Nephron (organoid): Measurements from ENCODE around the gene RAB11A.
A peak's percentile ranks its signal among the peaks of the same experiment; 100 is the strongest.

Source experiments
- H3K27ac Mint-ChIP-seq, 3 experiments: 2 replicates each; pipeline ENCODE4 v1.8.0; 2020; ENCODE audit warnings: mixed read lengths in 3 of 3, mild to moderate bottlenecking in 2 of 3, moderate library complexity in 1 of 3
- H3K27me3 Mint-ChIP-seq: 2 replicates; pipeline ENCODE4 v1.8.0; 2021; ENCODE audit warnings: low read depth, mild to moderate bottlenecking, moderate library complexity, mixed read lengths
- H3K36me3 Mint-ChIP-seq: 2 replicates; pipeline ENCODE4 v1.8.0; 2020; ENCODE audit warnings: low read depth, mixed read lengths
- H3K4me1 Mint-ChIP-seq: 2 replicates; pipeline ENCODE4 v1.8.0; 2020; ENCODE audit warnings: mixed read lengths
- H3K4me3 Mint-ChIP-seq, 3 experiments: 2 replicates each; pipeline ENCODE4 v1.8.0; 2020; ENCODE audit warnings: mild to moderate bottlenecking in 3 of 3, mixed read lengths in 3 of 3, moderate library complexity in 2 of 3
- H3K9me3 Mint-ChIP-seq: 2 replicates; pipeline ENCODE4 v1.8.0; 2020; ENCODE audit warnings: mixed read lengths
- TF ChIP-seq, protein P1 (sequence below), 3 experiments: fragments of 200-600 bp; sonication (generic); IDR thresholded peaks; one replicate each; pipeline ENCODE4 v1.5.0; 2021; ENCODE audit warnings: antibody characterized with exemption in 3 of 3; ENCODE audit not compliant: unreplicated experiment in 3 of 3

RAB11A gene

DNA sequence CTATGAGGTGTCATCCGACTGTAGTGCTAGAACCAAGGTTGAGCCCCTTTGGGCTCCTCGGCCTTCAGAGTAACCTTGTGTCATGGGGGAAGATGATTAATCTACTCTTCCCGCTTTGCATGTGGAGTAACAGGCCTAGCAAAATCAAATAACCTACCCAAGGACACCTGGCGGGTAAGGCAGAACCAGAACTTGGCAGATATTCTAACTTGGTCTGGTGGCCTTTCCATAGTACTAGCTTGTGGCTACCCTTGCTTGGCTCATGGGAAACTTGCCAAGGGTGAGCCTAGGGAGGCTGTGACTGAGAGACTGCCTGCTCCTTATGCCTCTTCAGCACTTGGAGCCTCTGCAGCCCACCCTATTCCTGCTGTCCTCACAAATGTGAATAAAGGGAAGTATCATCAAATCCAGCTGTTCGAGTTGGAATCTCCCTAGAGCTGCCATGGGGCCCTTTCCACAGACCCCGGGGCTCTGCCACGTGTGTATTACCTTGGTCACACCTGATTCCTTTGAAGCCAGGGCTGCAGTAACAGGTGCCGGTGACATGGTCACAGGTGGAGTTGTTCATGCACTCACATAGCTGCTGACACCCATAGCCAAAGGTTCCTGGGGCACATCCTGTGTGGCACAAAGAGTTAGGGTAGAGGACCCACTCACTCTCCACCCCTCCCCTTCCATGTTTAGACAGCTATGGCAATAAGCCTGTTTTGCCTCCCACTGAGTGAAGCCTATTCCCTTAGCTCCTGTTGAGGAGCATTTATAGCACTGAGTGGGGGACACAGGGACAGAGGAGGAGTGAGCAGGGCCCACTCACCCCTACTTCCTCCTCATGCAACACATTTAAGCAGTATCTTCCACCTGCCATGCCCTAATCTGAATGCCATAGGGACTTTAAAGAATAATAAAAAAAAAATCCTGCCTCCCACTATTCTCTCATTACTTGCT is 46.0 kb downstream of the RAB11A start:
- Mint-ChIP-seq H3K4me3 (no peak overlapping the region), H3K9me3 (no peaks in the 10 kb centered on the region), H3K27ac (peak overlapping the region in 1 of 3 experiments; percentile 86), H3K36me3 (peaks cover 5% of the 10 kb centered on the region), H3K4me1 (peaks cover 30% of the 10 kb centered on the region), H3K27me3 (no peaks in the 10 kb centered on the region)
- TF ChIP-seq, protein P1, sequence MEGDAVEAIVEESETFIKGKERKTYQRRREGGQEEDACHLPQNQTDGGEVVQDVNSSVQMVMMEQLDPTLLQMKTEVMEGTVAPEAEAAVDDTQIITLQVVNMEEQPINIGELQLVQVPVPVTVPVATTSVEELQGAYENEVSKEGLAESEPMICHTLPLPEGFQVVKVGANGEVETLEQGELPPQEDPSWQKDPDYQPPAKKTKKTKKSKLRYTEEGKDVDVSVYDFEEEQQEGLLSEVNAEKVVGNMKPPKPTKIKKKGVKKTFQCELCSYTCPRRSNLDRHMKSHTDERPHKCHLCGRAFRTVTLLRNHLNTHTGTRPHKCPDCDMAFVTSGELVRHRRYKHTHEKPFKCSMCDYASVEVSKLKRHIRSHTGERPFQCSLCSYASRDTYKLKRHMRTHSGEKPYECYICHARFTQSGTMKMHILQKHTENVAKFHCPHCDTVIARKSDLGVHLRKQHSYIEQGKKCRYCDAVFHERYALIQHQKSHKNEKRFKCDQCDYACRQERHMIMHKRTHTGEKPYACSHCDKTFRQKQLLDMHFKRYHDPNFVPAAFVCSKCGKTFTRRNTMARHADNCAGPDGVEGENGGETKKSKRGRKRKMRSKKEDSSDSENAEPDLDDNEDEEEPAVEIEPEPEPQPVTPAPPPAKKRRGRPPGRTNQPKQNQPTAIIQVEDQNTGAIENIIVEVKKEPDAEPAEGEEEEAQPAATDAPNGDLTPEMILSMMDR (IDR thresholded peaks at IDR 0.05; ENCODE audit: unreplicated experiment in 3 of 3) = no peak

DNA sequence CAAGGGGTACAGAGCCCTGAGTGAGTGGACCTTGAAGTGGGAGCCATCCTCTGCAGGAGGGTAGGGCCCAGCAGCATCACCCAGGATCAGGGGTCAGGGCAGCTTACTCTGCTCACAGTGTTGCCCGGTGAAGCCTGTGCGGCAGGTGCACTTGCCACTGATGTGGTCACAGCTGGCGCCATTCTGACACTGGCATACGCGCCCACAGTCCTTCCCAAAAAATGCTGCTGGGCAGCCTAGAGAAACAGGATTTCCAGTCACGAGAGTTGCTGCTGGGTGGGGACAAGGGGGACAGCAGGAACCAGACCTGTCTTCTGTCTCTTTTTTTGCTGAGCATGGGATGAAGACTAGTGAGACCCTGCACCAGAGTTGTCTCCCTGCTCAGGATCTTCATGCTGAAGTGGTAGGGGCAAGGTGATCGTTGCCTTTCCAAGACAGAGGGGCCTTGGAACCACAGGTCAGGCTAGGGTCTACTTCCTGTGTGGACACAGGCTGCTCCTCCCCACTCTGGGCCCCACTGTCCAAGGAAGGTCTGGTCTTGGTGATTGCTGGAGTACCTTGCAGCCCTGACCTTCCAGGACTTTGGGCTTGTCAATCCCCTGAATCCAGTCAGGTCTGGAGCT is 46.9 kb downstream of the RAB11A start:
- H3K27ac Mint-ChIP-seq = peak overlapping the region in 1 of 3 experiments; percentile 14
- H3K9me3 Mint-ChIP-seq = no peaks in the 10 kb centered on the region
- peaks cover 37% of the 10 kb centered on the region for H3K4me1 Mint-ChIP-seq
- H3K4me3 Mint-ChIP-seq = no peak overlapping the region
- H3K27me3 Mint-ChIP-seq = no peaks in the 10 kb centered on the region
- TF ChIP-seq, protein P1 (IDR thresholded peaks at IDR 0.05; ENCODE audit: unreplicated experiment in 3 of 3) = no peak
- peaks cover 1% of the 10 kb centered on the region for H3K36me3 Mint-ChIP-seq

DNA sequence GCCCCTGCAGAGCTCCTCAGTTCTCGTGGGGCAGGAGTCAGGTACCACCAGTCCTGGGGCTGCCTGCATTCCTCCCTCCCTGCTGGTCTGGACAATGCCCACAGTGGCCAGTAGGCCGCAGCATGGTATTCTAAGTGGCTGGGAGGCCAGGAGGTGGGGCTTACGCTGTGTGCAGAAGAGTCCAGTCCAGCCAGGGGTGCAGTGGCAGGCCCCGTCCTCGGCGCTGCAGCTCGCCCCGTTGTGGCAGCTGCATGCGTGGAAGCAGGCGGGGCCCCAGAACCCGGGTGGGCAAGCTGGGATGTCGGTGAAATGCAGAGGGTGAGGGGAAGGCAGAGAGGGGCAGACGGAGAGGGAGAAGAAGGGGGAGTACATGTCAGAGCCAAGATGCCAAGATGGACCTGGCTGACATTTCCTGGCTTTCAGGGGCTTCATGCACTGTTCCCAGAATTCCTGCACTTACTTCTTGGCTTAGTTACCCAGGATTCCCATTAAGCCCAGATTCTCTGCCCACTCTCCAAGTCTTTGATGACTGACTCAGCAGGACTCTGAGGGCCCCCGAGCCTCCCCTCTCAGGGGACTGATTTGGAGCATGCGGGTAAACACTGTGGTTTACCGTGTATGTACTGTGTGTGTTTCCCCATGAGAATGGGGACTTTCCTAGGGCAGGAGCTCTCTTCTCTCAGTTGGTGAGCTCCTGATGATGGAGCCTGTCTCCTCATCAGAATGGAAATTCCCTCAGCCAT is 47.5 kb downstream of the RAB11A start:
- H3K4me1 Mint-ChIP-seq = peaks cover 41% of the 10 kb centered on the region
- TF ChIP-seq, protein P1 (IDR thresholded peaks at IDR 0.05; ENCODE audit: unreplicated experiment in 3 of 3) = peak; percentile 71 to 79 (median 75)
- peak overlapping the region in 2 of 3 experiments; percentile 45 to 68 for H3K4me3 Mint-ChIP-seq
- H3K27me3 Mint-ChIP-seq = no peaks in the 10 kb centered on the region
- peak overlapping the region in 1 of 3 experiments; percentile 14 for H3K27ac Mint-ChIP-seq
- H3K9me3 Mint-ChIP-seq = no peaks in the 10 kb centered on the region
- H3K36me3 Mint-ChIP-seq = no peaks in the 10 kb centered on the region

DNA sequence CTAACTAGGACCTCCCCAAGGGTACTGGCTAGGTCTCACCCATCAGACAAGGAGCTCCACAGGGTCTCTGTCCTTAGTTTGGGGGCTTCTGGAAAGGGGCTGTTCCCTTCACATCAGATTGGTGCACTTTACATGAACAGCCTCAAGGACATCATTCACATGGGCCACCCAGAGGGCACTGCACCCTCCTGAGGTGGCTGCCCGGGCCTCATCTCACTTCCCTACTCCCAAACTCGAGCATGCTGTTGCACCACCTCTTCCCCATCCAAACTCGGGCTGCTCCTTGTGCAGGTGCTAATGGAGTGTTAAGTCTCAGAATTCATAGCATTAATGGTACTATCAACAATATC is 48.1 kb downstream of the RAB11A start:
- Mint-ChIP-seq H3K36me3 (no peaks in the 10 kb centered on the region), H3K9me3 (no peaks in the 10 kb centered on the region), H3K4me3 (no peak overlapping the region), H3K27me3 (no peaks in the 10 kb centered on the region), H3K27ac (no peak overlapping the region), H3K4me1 (peaks cover 41% of the 10 kb centered on the region)
- TF ChIP-seq, protein P1 (IDR thresholded peaks at IDR 0.05; ENCODE audit: unreplicated experiment in 3 of 3) = no peak

DNA sequence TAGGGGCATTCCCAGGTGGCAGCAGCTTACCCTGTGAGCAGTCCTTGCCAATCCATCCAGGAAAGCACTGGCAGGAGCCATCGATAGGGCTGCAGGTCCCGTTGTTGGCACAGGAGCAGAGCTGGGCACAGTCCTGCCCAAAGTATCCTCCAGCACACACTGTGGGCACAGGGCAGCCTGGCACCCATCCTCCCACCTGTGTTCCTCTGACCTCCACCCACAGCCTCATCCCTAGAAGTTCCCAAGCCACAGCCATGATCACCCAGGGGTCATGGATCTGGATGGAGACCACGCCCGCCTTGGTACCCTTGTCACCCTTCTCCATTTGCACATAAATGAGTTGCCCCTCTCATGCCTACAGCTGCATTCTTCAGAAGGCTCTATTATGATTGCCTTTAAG is 48.6 kb downstream of the RAB11A start:
- TF ChIP-seq, protein P1 (IDR thresholded peaks at IDR 0.05; ENCODE audit: unreplicated experiment in 3 of 3) = no peak
- H3K36me3 Mint-ChIP-seq = no peaks in the 10 kb centered on the region
- no peaks in the 10 kb centered on the region for H3K9me3 Mint-ChIP-seq
- H3K27ac Mint-ChIP-seq = no peak overlapping the region
- H3K4me3 Mint-ChIP-seq = no peak overlapping the region
- peaks cover 41% of the 10 kb centered on the region for H3K4me1 Mint-ChIP-seq
- no peaks in the 10 kb centered on the region for H3K27me3 Mint-ChIP-seq
